Neural crest cell (in vitro differentiated cells): Measurements from ENCODE around the gene RAET1G. TPM values are rescaled to one million over a fixed set of nuclear protein-coding genes. Genes with fewer than 3 reads are reported as not detected.

ENCODE experiments used
- DNase-seq: peaks from one replicate; pipeline ENCODE4 v3.0.0; 2021; ENCODE audit warnings: low read depth, mixed read lengths, low spot score
- H3K27ac Mint-ChIP-seq: one replicate; pipeline ENCODE4 v1.8.0; 2021; ENCODE audit warnings: mild to moderate bottlenecking, mixed read lengths; ENCODE audit not compliant: unreplicated experiment
- H3K27me3 Mint-ChIP-seq: 2 replicates; pipeline ENCODE4 v1.8.0; 2021; ENCODE audit warnings: low read depth, mild to moderate bottlenecking, mixed read lengths
- H3K36me3 Mint-ChIP-seq: 2 replicates; pipeline ENCODE4 v1.8.0; 2021; ENCODE audit warnings: low read depth, mild to moderate bottlenecking, mixed read lengths
- H3K4me1 Mint-ChIP-seq: 2 replicates; pipeline ENCODE4 v1.8.0; 2021; ENCODE audit warnings: mixed read lengths
- H3K4me3 Mint-ChIP-seq: one replicate; pipeline ENCODE4 v1.8.0; 2021; ENCODE audit warnings: mild to moderate bottlenecking, mixed read lengths
- H3K9me3 Mint-ChIP-seq: 2 replicates; pipeline ENCODE4 v1.8.0; 2021; ENCODE audit warnings: mixed read lengths
- CTCF ChIP-seq: fragments of 200-600 bp; sonication (generic); conservative IDR thresholded peaks from 2 replicates; pipeline ENCODE4 v1.5.0; 2021; ENCODE audit warnings: antibody characterized with exemption, mild to moderate bottlenecking
- total RNA-seq: library from RNA; stranded (reverse); gene quantifications from 2 replicates; pipeline ENCODE4 v1.2.1, GENCODE V29; 2021

Gene RAET1G
- total RNA-seq, 1 donor from 2014 or later: not detected

- Mint-ChIP-seq H3K27ac (no peak overlapping the region), H3K4me1 (peaks cover 7% of the 10 kb centered on the region), H3K27me3 (peaks cover 12% of the 10 kb centered on the region), H3K4me3 (no peak overlapping the region), H3K36me3 (no peaks in the 10 kb centered on the region), H3K9me3 (peaks cover 4% of the 10 kb centered on the region)
- no peak for DNase-seq
- no peak for TF ChIP-seq CTCF
Observed at GRCh38 chr6:149871182-149871581, 51.7 kb downstream of the RAET1G start.

- no peak overlapping the region for H3K27ac Mint-ChIP-seq
- no peak for TF ChIP-seq CTCF
- H3K4me1 Mint-ChIP-seq: peaks cover 15% of the 10 kb centered on the region
- H3K36me3 Mint-ChIP-seq: no peaks in the 10 kb centered on the region
- no peak for DNase-seq
- no peak overlapping the region for H3K4me3 Mint-ChIP-seq
- H3K27me3 Mint-ChIP-seq: peaks cover 14% of the 10 kb centered on the region
- peaks cover 4% of the 10 kb centered on the region for H3K9me3 Mint-ChIP-seq
Observed at GRCh38 chr6:149869275-149869892, 53.5 kb downstream of the RAET1G start.

- Mint-ChIP-seq H3K27me3 (peaks cover 6% of the 10 kb centered on the region), H3K4me1 (peaks cover 16% of the 10 kb centered on the region), H3K4me3 (no peak overlapping the region), H3K9me3 (no peaks in the 10 kb centered on the region), H3K27ac (no peak overlapping the region), H3K36me3 (no peaks in the 10 kb centered on the region)
- no peak for TF ChIP-seq CTCF
- no peak for DNase-seq
Observed at GRCh38 chr6:149867876-149868640, 54.9 kb downstream of the RAET1G start.

Other genes with a start within 250 kb of the RAET1G start
- 27.4 and 32.7 TPM in 2 replicates for gene LATS1, start 205.0 kb downstream of the RAET1G start, total RNA-seq
- gene NUP43, start 176.6 kb downstream of the RAET1G start, total RNA-seq: 67.2 and 73.3 TPM in 2 replicates
- 65.5 and 67.4 TPM in 2 replicates for gene PCMT1, start 173.4 kb downstream of the RAET1G start, total RNA-seq
- 29.0 and 29.8 TPM in 2 replicates for gene LRP11, start 58.8 kb downstream of the RAET1G start, total RNA-seq
- not detected in 2 replicates for gene RAET1E, start 25.0 kb downstream of the RAET1G start, total RNA-seq
- 0.23 and 0.30 TPM in 2 replicates for gene ULBP2, start 18.9 kb upstream of the RAET1G start, total RNA-seq
- 2.3 and 2.5 TPM in 2 replicates for gene ULBP1, start 40.8 kb upstream of the RAET1G start, total RNA-seq
- gene RAET1L, start 102.4 kb upstream of the RAET1G start, total RNA-seq: not detected in 2 replicates
- gene ULBP3, start 146.0 kb upstream of the RAET1G start, total RNA-seq: 16.4 and 17.5 TPM in 2 replicates
- gene PPP1R14C, start 219.9 kb upstream of the RAET1G start, total RNA-seq: 7.0 and 7.3 TPM in 2 replicates